H1 (cell line): ENCODE results near the gene ZNF212. TPM values are rescaled to one million over a fixed set of nuclear protein-coding genes. Genes with fewer than 3 reads are reported as not detected.

Experiments
- CTCF ChIA-PET: fragments of 300-600 bp; sonication (Branson Sonifier 250); formaldehyde crosslinking; loops from one replicate; lab custom pipeline; 2021; ENCODE audit not compliant: partially characterized antibody; lab: Charles Lee
- POLR2A ChIA-PET: fragments of 300-600 bp; sonication (Branson Sonifier 250); formaldehyde crosslinking; loops from one replicate; lab custom pipeline; 2021; ENCODE audit warnings: inconsistent platforms; ENCODE audit not compliant: partially characterized antibody; lab: Charles Lee
- DNase-seq, 2 experiments: peaks; one replicate each; pipeline versions ENCODE4 v3.0.0 to v3.0.0-alpha.2; 2010 to 2022; ENCODE audit warnings: low spot score in 2 of 2, low read depth in 1 of 2, mixed read lengths in 1 of 2
- FAIRE-seq: peaks from 2 replicates; lab custom pipeline; 2011; peaks lifted over from hg19 to GRCh38; lab: Jason Lieb, UNC
- H2AFZ ChIP-seq: 2 replicates; pipeline ENCODE4 v1.8.1; 2012; ENCODE audit warnings: low read length, inconsistent platforms
- H2AK5ac ChIP-seq: 2 replicates; pipeline ENCODE4 v1.6.1; 2013; ENCODE audit warnings: low read depth, low read length
- H2BK120ac ChIP-seq: replicated peaks from 2 replicates; pipeline ENCODE3; 2013; ENCODE audit warnings: low read depth, low read length, inconsistent platforms
- H2BK12ac ChIP-seq: 2 replicates; pipeline ENCODE4 v1.6.1; 2013; ENCODE audit warnings: low read depth, low read length
- H2BK15ac ChIP-seq: 2 replicates; pipeline ENCODE4 v1.6.1; 2013; ENCODE audit warnings: low read length
- H2BK20ac ChIP-seq: 2 replicates; pipeline ENCODE4 v1.6.1; 2013; ENCODE audit warnings: low read length
- H2BK5ac ChIP-seq: 2 replicates; pipeline ENCODE4 v1.6.1; 2013; ENCODE audit warnings: low read depth, low read length
- H3K14ac ChIP-seq: 2 replicates; pipeline ENCODE4 v1.6.1; 2013; ENCODE audit warnings: inconsistent platforms; ENCODE audit not compliant: insufficient read length
- H3K18ac ChIP-seq: 2 replicates; pipeline ENCODE4 v1.6.1; 2013; ENCODE audit warnings: low read length; ENCODE audit errors: extremely low read depth
- H3K23ac ChIP-seq: 2 replicates; pipeline ENCODE4 v1.6.1; 2013; ENCODE audit warnings: inconsistent platforms; ENCODE audit not compliant: insufficient read length
- H3K23me2 ChIP-seq: 2 replicates; pipeline ENCODE4 v1.6.1; 2013; ENCODE audit warnings: low read depth, low read length
- H3K27ac ChIP-seq: 2 replicates; pipeline ENCODE4 v1.6.1; 2011; ENCODE audit warnings: low read depth, low read length, inconsistent platforms
- H3K27me3 ChIP-seq, 4 experiments: replicated peaks in 1 of 4; 1 replicate in 1 of 4; 2 replicates in 3 of 4; pipeline versions ENCODE4 v1.6.1 to v1.8.1; 2011 to 2013; ENCODE audit warnings: low read length in 3 of 4, mild to moderate bottlenecking in 3 of 4, inconsistent platforms in 2 of 4, mixed read lengths in 2 of 4, moderate library complexity in 1 of 4; ENCODE audit not compliant: control insufficient read depth in 3 of 4, insufficient read depth in 3 of 4; ENCODE audit errors: extremely low read depth in 1 of 4
- H3K36me3 ChIP-seq, 4 experiments: 2 replicates each; pipeline versions ENCODE4 v1.6.1 to v1.8.1; 2011 to 2013; ENCODE audit warnings: mild to moderate bottlenecking in 4 of 4, low read length in 3 of 4, moderate library complexity in 2 of 4, control low read depth in 1 of 4, inconsistent platforms in 1 of 4; ENCODE audit not compliant: insufficient read depth in 4 of 4, control insufficient read depth in 2 of 4
- H3K4ac ChIP-seq: replicated peaks from 2 replicates; pipeline ENCODE3; 2013; ENCODE audit warnings: low read length, low read depth, mixed read lengths, inconsistent platforms; ENCODE audit not compliant: insufficient read length
- H3K4me1 ChIP-seq, 4 experiments: replicated peaks in 1 of 4; 1 replicate in 1 of 4; 2 replicates in 3 of 4; pipeline versions ENCODE4 v1.6.1 to v1.8.1; 2011 to 2013; ENCODE audit warnings: low read length in 3 of 4, inconsistent platforms in 2 of 4, mixed read lengths in 1 of 4; ENCODE audit not compliant: insufficient read depth in 4 of 4, control insufficient read depth in 3 of 4
- H3K4me2 ChIP-seq, 2 experiments: 2 replicates each; pipeline versions ENCODE4 v1.6.1 to v1.8.1; 2011 to 2013; ENCODE audit warnings: low read depth in 2 of 2, low read length in 2 of 2, control low read depth in 1 of 2, inconsistent platforms in 1 of 2, mild to moderate bottlenecking in 1 of 2; ENCODE audit not compliant: insufficient read depth in 1 of 2
- H3K4me3 ChIP-seq, 4 experiments: fragments of 200-600, 300-600 bp in 1 of 4; sonication (generic), shearing (Covaris generic), sonication (Bioruptor Twin) in 1 of 4; 2 replicates each; pipeline versions ENCODE4 v1.5.1 to v1.8.1; 2011 to 2016; ENCODE audit warnings: low read length in 4 of 4, low read depth in 3 of 4, control low read depth in 2 of 4, inconsistent platforms in 2 of 4, mild to moderate bottlenecking in 2 of 4, mixed read lengths in 1 of 4, moderate library complexity in 1 of 4; ENCODE audit not compliant: insufficient read depth in 2 of 4; ENCODE audit errors: extremely low read depth in 1 of 4
- H3K56ac ChIP-seq: replicated peaks from 2 replicates; pipeline ENCODE3; 2013; ENCODE audit warnings: low read depth, mild to moderate bottlenecking, mixed read lengths, low read length, inconsistent platforms; ENCODE audit not compliant: insufficient read length
- H3K79me1 ChIP-seq: 2 replicates; pipeline ENCODE4 v1.6.1; 2013; ENCODE audit warnings: low read depth, low read length, control low read depth
- H3K79me2 ChIP-seq, 2 experiments: 2 replicates each; pipeline versions ENCODE4 v1.6.1 to v1.8.1; 2012 to 2013; ENCODE audit warnings: low read length in 2 of 2, mild to moderate bottlenecking in 2 of 2, inconsistent platforms in 1 of 2; ENCODE audit not compliant: insufficient read depth in 2 of 2, control insufficient read depth in 1 of 2
- H3K9ac ChIP-seq, 4 experiments: replicated peaks in 1 of 4; 1 replicate in 1 of 4; 2 replicates in 3 of 4; pipeline versions ENCODE4 v1.6.1 to v1.8.1; 2011 to 2013; ENCODE audit warnings: low read depth in 3 of 4, low read length in 3 of 4, control low read depth in 2 of 4, mild to moderate bottlenecking in 2 of 4, moderate library complexity in 2 of 4, inconsistent platforms in 1 of 4; ENCODE audit errors: extremely low read depth in 1 of 4
- H3K9me3 ChIP-seq, 2 experiments: 2 replicates each; pipeline versions ENCODE4 v1.6.1 to v1.8.1; 2012 to 2013; ENCODE audit warnings: mild to moderate bottlenecking in 2 of 2, moderate library complexity in 2 of 2, control low read depth in 1 of 2, inconsistent platforms in 1 of 2, low read depth in 1 of 2, low read length in 1 of 2, mixed read lengths in 1 of 2; ENCODE audit not compliant: insufficient read depth in 2 of 2
- H4K20me1 ChIP-seq, 2 experiments: replicated peaks in 1 of 2; 2 replicates each; pipeline versions ENCODE3 to v1.8.1; 2011 to 2013; ENCODE audit warnings: inconsistent platforms in 2 of 2, low read length in 2 of 2, mild to moderate bottlenecking in 1 of 2; ENCODE audit not compliant: insufficient read depth in 2 of 2, control insufficient read depth in 1 of 2
- H4K5ac ChIP-seq: 2 replicates; pipeline ENCODE4 v1.6.1; 2013; ENCODE audit warnings: low read length, low read depth, mixed read lengths, inconsistent platforms; ENCODE audit not compliant: insufficient read length
- H4K8ac ChIP-seq: 2 replicates; pipeline ENCODE4 v1.8.0; 2013; ENCODE audit warnings: mild to moderate bottlenecking, moderate library complexity, low read length, inconsistent platforms; ENCODE audit not compliant: insufficient read depth; ENCODE audit errors: extremely low read depth
- H4K91ac ChIP-seq: replicated peaks from 2 replicates; pipeline ENCODE3; 2013; ENCODE audit warnings: low read length, mixed read lengths, inconsistent platforms; ENCODE audit not compliant: insufficient read length
- BCL11A ChIP-seq, 2 experiments: IDR thresholded peaks; one replicate each; pipeline ENCODE4 v1.6.1; 2011; ENCODE audit warnings: low read depth in 2 of 2, low read length in 2 of 2, mild to moderate bottlenecking in 2 of 2
- BRCA1 ChIP-seq: IDR thresholded peaks from 2 replicates; pipeline ENCODE4 v1.6.1; 2012; ENCODE audit warnings: low read depth, low read length, improper control_type of control experiment
- CTBP2 ChIP-seq: IDR thresholded peaks from 2 replicates; pipeline ENCODE4 v1.7.0; 2011; ENCODE audit warnings: borderline replicate concordance, mild to moderate bottlenecking, moderate library complexity, mixed read lengths, low read length; ENCODE audit not compliant: insufficient read depth, insufficient read length
- FOSL1 ChIP-seq: IDR thresholded peaks from 2 replicates; pipeline ENCODE4 v1.6.1; 2011; ENCODE audit warnings: mild to moderate bottlenecking, low read depth, low read length, moderate library complexity; ENCODE audit not compliant: insufficient read depth
- JUND ChIP-seq: IDR thresholded peaks from 2 replicates; pipeline ENCODE4 v1.6.1; 2011; ENCODE audit warnings: mild to moderate bottlenecking, improper control_type of control experiment, low read length
- KDM1A ChIP-seq: fragments of 200-600, 300-600 bp; sonication (generic); IDR thresholded peaks from 2 replicates; pipeline ENCODE4 v1.7.1; 2016; ENCODE audit warnings: mild to moderate bottlenecking, low read length, borderline replicate concordance
- KDM4A ChIP-seq: IDR thresholded peaks from one replicate; pipeline ENCODE4 v1.7.1; 2012; ENCODE audit warnings: low read depth, mild to moderate bottlenecking, moderate library complexity, low read length, inconsistent platforms; ENCODE audit not compliant: severe bottlenecking
- KDM5A ChIP-seq: fragments of 200-600 bp; IDR thresholded peaks from 2 replicates; pipeline ENCODE4 v1.7.1; 2012; ENCODE audit warnings: mild to moderate bottlenecking, low read length, inconsistent platforms, mixed read lengths
- NRF1 ChIP-seq: IDR thresholded peaks from 2 replicates; pipeline ENCODE4 v1.6.1; 2011; ENCODE audit warnings: mild to moderate bottlenecking, low read depth, low read length, improper control_type of control experiment
- POLR2A ChIP-seq, 2 experiments: IDR thresholded peaks; 1 replicate in 1 of 2; 2 replicates in 1 of 2; pipeline ENCODE4 v1.6.1; 2011; ENCODE audit warnings: low read depth in 2 of 2, low read length in 2 of 2, mild to moderate bottlenecking in 2 of 2; ENCODE audit errors: control extremely low read depth in 1 of 2
- POLR2AphosphoS5 ChIP-seq: IDR thresholded peaks from 2 replicates; pipeline ENCODE4 v1.6.1; 2011; ENCODE audit warnings: low read depth, low read length
- SP1 ChIP-seq: IDR thresholded peaks from 2 replicates; pipeline ENCODE4 v1.6.1; 2011; ENCODE audit warnings: low read depth, low read length
- SP2 ChIP-seq: IDR thresholded peaks from 2 replicates; pipeline ENCODE4 v1.6.1; 2012; ENCODE audit warnings: mild to moderate bottlenecking, low read length, inconsistent platforms
- WGBS, 2 experiments: shearing (Covaris generic) in 1 of 2; methylation state at CpG; one replicate each; pipeline versions ENCODE4 v1.1.6 to v1.1.7; 2013 to 2015; ENCODE audit warnings: low lambda C conversion rate in 2 of 2, mixed read lengths in 2 of 2, inconsistent platforms in 1 of 2, low coverage in 1 of 2, missing lambda C conversion rate in 1 of 2; ENCODE audit not compliant: insufficient replicate concordance in 2 of 2, insufficient coverage in 1 of 2, insufficient read length in 1 of 2; ENCODE audit errors: extremely low coverage in 1 of 2, missing lambda C conversion rate in 1 of 2; 5-methylcytosine and 5-hydroxymethylcytosine counted together
- polyA plus RNA-seq, 7 experiments: library from polyadenylated mRNA; depleted of rRNA in 3 of 7; stranded (reverse) in 5 of 7; unstranded in 2 of 7; fragments of >200 nt in 5 of 7; fragments of 200-250 nt in 2 of 7; gene quantifications; 1 replicate in 5 of 7; 2 replicates in 1 of 7; 4 replicates in 1 of 7; pipeline versions ENCODE4 v1.2.1 to v1.2.3, GENCODE V29; 2011 to 2013; ENCODE audit warnings: missing spikeins in 2 of 7, mixed read lengths in 2 of 7
- total RNA-seq: library from RNA; stranded (reverse); fragmentation: NEBNext Ultra II Directional; extraction: Animal tissue kit (Norgen Biotek cat#: 25700); gene quantifications from 2 replicates; pipeline ENCODE4 v1.2.1, GENCODE V29; 2021

ZNF212 gene
- total and polyA plus RNA-seq, 2 of the 8 experiments (the other 6 are each of a cell fraction or from before 2014, with no cell fraction given), result 6.7 to 19.3 TPM

DNA sequence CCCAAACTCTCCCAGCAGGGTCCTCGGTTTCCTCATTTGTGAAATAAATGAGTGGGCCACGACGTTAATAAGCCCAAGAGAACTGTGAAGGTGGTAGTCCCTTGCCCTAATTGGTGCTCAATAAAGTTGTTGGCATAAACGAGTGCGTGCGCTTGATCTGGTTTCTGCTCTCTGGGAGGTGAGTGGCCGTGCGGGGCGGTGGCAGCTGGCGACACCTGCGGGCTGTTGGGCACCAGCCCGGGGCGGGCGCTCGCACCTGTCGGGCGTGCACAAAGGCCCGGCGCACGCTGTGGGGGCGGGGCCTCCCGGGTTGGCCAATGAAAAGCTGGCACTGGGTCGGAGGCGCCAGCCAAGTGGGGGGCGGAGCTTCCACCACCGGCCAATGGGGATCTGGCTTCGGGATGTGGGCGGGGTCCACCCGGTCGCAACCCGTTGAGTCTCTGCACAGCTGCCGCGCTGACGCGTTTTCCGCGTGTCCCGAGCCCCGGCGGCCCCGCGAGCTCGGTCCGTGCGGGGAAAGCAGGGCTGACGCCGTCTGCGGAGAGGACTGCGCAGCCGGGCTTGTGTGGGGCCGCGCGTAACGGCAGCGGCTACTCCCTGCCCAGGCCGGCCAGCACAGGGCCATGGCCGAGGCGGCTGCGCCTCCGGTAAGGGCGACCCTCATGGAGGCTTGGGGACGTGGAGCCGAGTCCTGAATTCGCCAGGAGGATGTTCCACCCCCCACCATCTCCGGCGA lies 45.6 kb downstream of the ZNF212 start:
- Histone ChIP-seq H3K27ac (no peak overlapping the region), H3K56ac (no peak overlapping the region), H3K14ac (no peak overlapping the region), H3K9ac (peak overlapping the region; percentile 63 to 76 (median 74)), H3K27me3 (peaks cover 0 to 8% (median 4%) of the 10 kb centered on the region in 4 experiments; a peak in 3 of 7 replicates), H4K8ac (peak overlapping the region; percentile 96), H2BK12ac (no peak overlapping the region), H3K4me2 (peak overlapping the region; percentile 91 to 97), H3K79me2 (no peaks in the 10 kb centered on the region), H3K18ac (peak overlapping the region; percentile 78), H3K4ac (peak overlapping the region; percentile 33), H3K4me1 (peaks cover 0 to 6% (median 4%) of the 10 kb centered on the region in 4 experiments; a peak in 5 of 7 replicates), H3K9me3 (no peaks in the 10 kb centered on the region), H3K4me3 (peak overlapping the region; percentile 73 to 79 (median 74)), H2AFZ (peak overlapping the region; percentile 60; the same call in 1 of the 2 replicates), H3K23ac (no peak overlapping the region), H3K36me3 (peaks cover 0 to 7% (median 0%) of the 10 kb centered on the region in 4 experiments; a peak in 1 of 8 replicates), H4K20me1 (peaks cover 0 to 5% of the 10 kb centered on the region in 2 experiments), H2BK120ac (no peak overlapping the region), H4K5ac (no peak overlapping the region), H3K23me2 (peaks cover 5% of the 10 kb centered on the region), H2BK5ac (peak overlapping the region; percentile 44; the same call in 1 of the 2 replicates), H2BK20ac (no peak overlapping the region), H3K79me1 (peaks cover 3% of the 10 kb centered on the region), H4K91ac (peak overlapping the region; percentile 59), H2AK5ac (no peak overlapping the region), H2BK15ac (no peak overlapping the region)
- POLR2A ChIA-PET, result interaction anchor here (0.7 to 2.7 kb wide), 13 partner anchors 10 to 195 kb away, joined by 3 to 12 read pairs (median 4); partner anchors contain the start of genes ZNF777 and ZNF783
- FAIRE-seq (no peak), DNase-seq (peak; percentile 73 to 100)
- CTCF ChIA-PET, result interaction anchor here (0.6 to 4.4 kb wide), 14 partner anchors 8 to 171 kb away, joined by 3 to 21 read pairs (median 6); partner anchors contain the start of genes ZNF282 and ZNF783
- WGBS, 2 experiments, result 4% methylated on average over 60 of the region's 66 CpGs; no CpG with 5 or more reads in 1 of the 2 experiments
- TF ChIP-seq POLR2AphosphoS5, result peak; percentile 64
- no peak for TF ChIP-seq SP2
- no peak for TF ChIP-seq CTBP2
- peak; percentile 80; the same call in 1 of the 2 replicates for TF ChIP-seq SP1
- no peak for TF ChIP-seq KDM5A
- no peak for TF ChIP-seq BCL11A (IDR thresholded peaks at IDR 0.05; ENCODE audit: low read depth in 2 of 2, low read length in 2 of 2)
- TF ChIP-seq KDM4A, result peak; percentile 90
- no peak for TF ChIP-seq BRCA1
- no peak for TF ChIP-seq FOSL1
- TF ChIP-seq POLR2A (IDR thresholded peaks at IDR 0.05; ENCODE audit: control extremely low read depth in 1 of 2, low read depth in 2 of 2, low read length in 2 of 2), result peak in 1 of 2 experiments; percentile 61; a peak in 1 of 3 replicates
- TF ChIP-seq NRF1, result no peak
- no peak for TF ChIP-seq KDM1A
- no peak for TF ChIP-seq JUND
